Endometrial microvascular endothelial cells (primary cell): ENCODE data around the gene HSPA12A. TPM values are rescaled to one million over a fixed set of nuclear protein-coding genes. Genes with fewer than 3 reads are reported as not detected.
"Not testable (repeated sequence)": the region's sequence is repeated elsewhere in the genome, so short reads cannot be mapped to it uniquely, and the experiment has no call there.

Source experiments
- in situ Hi-C: cut with HindIII; loops from 2 replicates; pipeline ENCODE4 v1.10.0; 2017; ENCODE audit warnings: low sequenced_read_pairs, low pct_unique_long_range_greater_than_20kb; ENCODE audit errors: inconsistent ontology term
- total RNA-seq: library from RNA; depleted of rRNA; stranded (reverse); fragments of >200 nt; gene quantifications from one replicate; pipeline ENCODE4 v1.2.3, GENCODE V29; 2015; ENCODE audit errors: inconsistent ontology term

The HSPA12A gene
- total RNA-seq, 1 donor from 2014 or later = 0.28 TPM

GRCh38 chr10:116721547-116722392 is 20.6 kb downstream of the HSPA12A start:
- in situ Hi-C loops = no loop called here

GRCh38 chr10:116720668-116721546 is 21.5 kb downstream of the HSPA12A start:
- in situ Hi-C loops = no loop called here

- in situ Hi-C loops = no loop called here
These were observed 22.1 kb downstream of the HSPA12A start for GRCh38 chr10:116720241-116720643.

- in situ Hi-C loops = no loop called here
These were observed 22.6 kb downstream of the HSPA12A start for GRCh38 chr10:116719804-116720203.

GRCh38 chr10:116718058-116718457 is 24.3 kb downstream of the HSPA12A start:
- in situ Hi-C loops = no loop called here

GRCh38 chr10:116716381-116716780 is 26.0 kb downstream of the HSPA12A start:
- in situ Hi-C loops = no loop called here

GRCh38 chr10:116715839-116716377 is 26.5 kb downstream of the HSPA12A start:
- in situ Hi-C loops = no loop called here

- in situ Hi-C loops = no loop called here
These were observed 27.0 kb downstream of the HSPA12A start for GRCh38 chr10:116715341-116715740.

GRCh38 chr10:116713846-116714245 is 28.5 kb downstream of the HSPA12A start:
- in situ Hi-C loops = no loop called here

GRCh38 chr10:116712989-116713543 is 29.3 kb downstream of the HSPA12A start:
- in situ Hi-C loops = no loop called here

GRCh38 chr10:116712519-116712918 is 29.8 kb downstream of the HSPA12A start:
- in situ Hi-C loops = no loop called here

GRCh38 chr10:116711803-116712202 is 30.6 kb downstream of the HSPA12A start:
- in situ Hi-C loops = not testable (repeated sequence)

GRCh38 chr10:116710076-116710475 is 32.3 kb downstream of the HSPA12A start:
- in situ Hi-C loops = no loop called here

- in situ Hi-C loops = no loop called here
These were observed 33.5 kb downstream of the HSPA12A start for GRCh38 chr10:116708877-116709276.

- in situ Hi-C loops = no loop called here
These were observed 34.0 kb downstream of the HSPA12A start for GRCh38 chr10:116708391-116708821.

- in situ Hi-C loops = no loop called here
These were observed 34.4 kb downstream of the HSPA12A start for GRCh38 chr10:116707981-116708380.

- in situ Hi-C loops = no loop called here
These were observed 36.1 kb downstream of the HSPA12A start for GRCh38 chr10:116706281-116706680.

- in situ Hi-C loops = no loop called here
These were observed 36.9 kb downstream of the HSPA12A start for GRCh38 chr10:116705498-116705897.

- in situ Hi-C loops = no loop called here
These were observed 37.4 kb downstream of the HSPA12A start for GRCh38 chr10:116704926-116705325.
